GM18505 (cell line): ENCODE results near the gene TNS4.

ENCODE experiments used
- ATAC-seq: cut with Tn5 transposase; IDR thresholded peaks from one replicate; pipeline ENCODE4 v1.9.1; 2021; ENCODE audit not compliant: unreplicated experiment
- POLR2A ChIP-seq: IDR thresholded peaks from 4 replicates; pipeline ENCODE4 v1.6.1; 2011; ENCODE audit warnings: borderline replicate concordance; ENCODE audit not compliant: insufficient read depth, insufficient read length; ENCODE audit errors: extremely low read depth

The TNS4 gene

GRCh38 chr17:40530531-40530994 lies 29.1 kb upstream of the TNS4 start:
- no peak for TF ChIP-seq POLR2A
- no peak for ATAC-seq

- no peak for ATAC-seq
- TF ChIP-seq POLR2A: no peak
Observed at GRCh38 chr17:40529991-40530390, 28.6 kb upstream of the TNS4 start.

GRCh38 chr17:40528692-40529417 lies 27.4 kb upstream of the TNS4 start:
- no peak for ATAC-seq
- no peak for TF ChIP-seq POLR2A

- TF ChIP-seq POLR2A: no peak
Observed at GRCh38 chr17:40526668-40527067, 25.2 kb upstream of the TNS4 start.

GRCh38 chr17:40525294-40525693 lies 23.9 kb upstream of the TNS4 start:
- no peak for TF ChIP-seq POLR2A
- no peak for ATAC-seq

More at GRCh38 chr17:40526668-40527067, 25.2 kb upstream of the TNS4 start:
- ATAC-seq: no peak

- TF ChIP-seq POLR2A: no peak
- no peak for ATAC-seq
Observed at GRCh38 chr17:40524243-40524965, 23.0 kb upstream of the TNS4 start.

- TF ChIP-seq POLR2A: no peak
- ATAC-seq: no peak
Observed at GRCh38 chr17:40522961-40523310, 21.5 kb upstream of the TNS4 start.

- no peak for TF ChIP-seq POLR2A
- ATAC-seq: no peak
Observed at GRCh38 chr17:40522250-40522960, 21.0 kb upstream of the TNS4 start.

GRCh38 chr17:40520991-40521453 lies 19.6 kb upstream of the TNS4 start:
- ATAC-seq: no peak

GRCh38 chr17:40519089-40519775 lies 17.8 kb upstream of the TNS4 start:
- ATAC-seq: no peak
- TF ChIP-seq POLR2A: no peak

More at GRCh38 chr17:40520991-40521453, 19.6 kb upstream of the TNS4 start:
- no peak for TF ChIP-seq POLR2A

- no peak for ATAC-seq
- no peak for TF ChIP-seq POLR2A
Observed at GRCh38 chr17:40518401-40519088, 17.1 kb upstream of the TNS4 start.

- TF ChIP-seq POLR2A: no peak
- no peak for ATAC-seq
Observed at GRCh38 chr17:40517981-40518380, 16.6 kb upstream of the TNS4 start.
